Measurements from ENCODE around the gene FSIP1.

FSIP1 gene

DNA sequence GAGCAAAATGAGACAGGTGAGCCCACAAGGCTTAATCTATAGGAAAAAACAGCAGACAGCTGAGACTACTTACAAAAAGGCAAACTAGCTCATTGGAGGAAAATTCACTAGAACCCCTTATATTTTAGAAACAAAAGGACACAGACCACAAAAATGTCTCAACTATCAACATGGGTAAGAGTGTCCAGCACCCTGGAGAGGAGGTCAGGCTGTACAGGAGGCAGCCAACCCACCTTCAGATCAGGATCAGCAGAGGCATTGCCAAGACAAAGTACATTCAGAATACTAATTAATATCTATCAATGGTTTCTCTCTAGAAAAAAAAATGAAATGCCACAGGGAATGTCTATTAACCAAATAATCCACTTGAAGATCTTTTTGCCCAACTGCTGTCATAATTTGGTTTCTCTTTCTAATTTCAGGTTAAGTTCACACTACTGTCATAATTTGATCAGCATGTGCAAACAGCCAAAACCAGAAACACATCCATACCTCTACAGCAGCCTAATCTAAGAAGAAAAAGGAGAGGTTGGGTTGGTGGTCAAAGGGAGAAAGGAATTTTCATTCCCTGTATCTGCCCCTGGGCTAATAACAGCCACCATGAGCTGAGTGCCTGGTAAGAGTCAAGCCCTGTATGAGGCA lies 227.8 kb downstream of the FSIP1 start:
- Mint-ChIP-seq H3K4me3 (no peak overlapping the region), H3K27me3 (peaks cover 4% of the 10 kb centered on the region), H3K9me3 (no peaks in the 10 kb centered on the region), H3K36me3 (no peaks in the 10 kb centered on the region), H3K4me1 (no peaks in the 10 kb centered on the region), H3K27ac (no peak overlapping the region)

DNA sequence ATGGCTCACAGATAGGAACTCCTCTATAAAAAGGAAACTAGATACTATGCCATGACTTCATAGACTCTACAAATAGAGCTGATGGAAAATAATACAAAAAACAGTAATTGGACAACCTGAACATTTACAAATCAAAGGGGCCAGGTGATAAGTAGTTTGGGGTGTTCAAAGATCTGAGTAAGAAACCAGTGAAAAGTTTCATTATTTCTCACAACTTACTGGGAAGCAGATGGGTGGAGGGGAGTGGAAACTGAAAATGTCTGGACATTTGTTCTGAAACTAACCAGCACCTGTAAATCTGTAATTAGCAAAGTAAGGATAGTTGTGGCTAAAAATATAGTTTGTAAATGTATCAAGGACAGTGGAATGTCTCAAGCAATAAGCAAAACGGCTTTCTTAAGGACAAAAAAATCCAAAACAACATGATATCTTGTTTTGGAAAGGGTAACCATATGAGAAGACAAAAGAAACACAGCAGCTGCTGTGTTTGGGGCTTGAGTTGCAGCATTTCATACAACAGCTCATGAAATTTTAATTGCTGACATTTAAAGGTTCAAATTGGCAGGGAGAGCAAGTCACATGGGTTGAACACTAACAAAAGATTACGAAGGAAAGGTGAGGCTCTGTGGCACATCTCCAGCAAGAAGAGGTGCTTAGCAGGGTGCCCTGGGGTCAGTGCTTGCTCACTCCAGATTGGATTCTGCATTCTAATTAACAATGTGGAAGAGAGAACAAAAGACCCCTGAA lies 228.5 kb downstream of the FSIP1 start:
- no peaks in the 10 kb centered on the region for H3K36me3 Mint-ChIP-seq
- H3K4me1 Mint-ChIP-seq, result no peaks in the 10 kb centered on the region
- H3K27ac Mint-ChIP-seq, result no peak overlapping the region
- H3K4me3 Mint-ChIP-seq, result no peak overlapping the region
- peaks cover 5% of the 10 kb centered on the region for H3K27me3 Mint-ChIP-seq
- no peaks in the 10 kb centered on the region for H3K9me3 Mint-ChIP-seq

DNA sequence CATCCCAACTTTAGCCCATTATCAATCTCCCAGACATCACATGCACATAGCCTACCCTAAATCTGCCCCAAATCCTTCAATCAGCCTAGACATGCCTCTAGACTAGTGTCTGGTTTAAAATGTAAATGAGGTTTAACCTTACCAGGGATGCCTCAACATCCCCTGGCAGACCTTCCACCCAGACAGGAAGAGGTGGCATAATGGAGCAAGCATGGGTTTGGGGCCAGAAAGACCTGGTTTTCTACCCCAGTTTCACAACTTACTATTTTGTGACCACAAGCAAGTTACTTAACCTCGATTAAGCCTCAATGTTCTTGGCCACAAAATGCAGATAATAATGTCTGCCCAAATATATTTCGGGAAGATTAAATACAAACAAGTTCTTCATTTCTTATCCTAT lies 230.1 kb downstream of the FSIP1 start:
- H3K27ac Mint-ChIP-seq, result no peak overlapping the region
- H3K27me3 Mint-ChIP-seq, result peaks cover 6% of the 10 kb centered on the region
- H3K36me3 Mint-ChIP-seq, result no peaks in the 10 kb centered on the region
- no peak overlapping the region for H3K4me3 Mint-ChIP-seq
- no peaks in the 10 kb centered on the region for H3K9me3 Mint-ChIP-seq
- no peaks in the 10 kb centered on the region for H3K4me1 Mint-ChIP-seq

DNA sequence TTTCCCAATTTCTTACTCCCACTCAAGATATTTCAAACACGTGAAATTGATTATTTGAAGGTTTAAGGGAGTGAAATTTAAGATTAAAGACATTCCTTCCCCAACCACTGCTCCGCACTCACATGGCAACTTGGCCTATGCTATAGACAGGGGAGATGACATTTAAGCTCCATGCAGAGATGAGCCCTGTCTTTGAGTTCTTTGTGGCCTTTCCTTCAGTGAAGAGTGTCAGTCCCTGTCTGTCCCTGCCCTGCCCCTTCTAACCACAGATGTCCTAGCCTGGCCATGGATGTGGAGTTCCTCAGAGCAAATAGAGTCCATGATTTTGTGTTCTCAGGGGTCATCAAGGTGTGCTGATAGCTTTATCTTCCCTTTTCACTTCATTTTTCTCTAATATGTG lies 231.2 kb downstream of the FSIP1 start:
- Mint-ChIP-seq H3K4me1 (no peaks in the 10 kb centered on the region), H3K9me3 (no peaks in the 10 kb centered on the region), H3K4me3 (no peak overlapping the region), H3K27ac (no peak overlapping the region), H3K36me3 (no peaks in the 10 kb centered on the region), H3K27me3 (peaks cover 6% of the 10 kb centered on the region)

Data from activated naive CD4-positive, alpha-beta T cell treated with anti-CD3 and anti-CD28 coated beads, Interleukin-2, amount 50 U/mL, for 24 hours (primary cell).